HG02840 (cell line): ENCODE data around the gene ZNF362.
A peak's percentile ranks its signal among the peaks of the same experiment; 100 is the strongest.

Experiments
- ATAC-seq: cut with Tn5 transposase; IDR thresholded peaks from one replicate; pipeline ENCODE4 v1.9.1; 2021; ENCODE audit warnings: mild to moderate bottlenecking, moderate library complexity, moderate number of reproducible peaks; ENCODE audit not compliant: unreplicated experiment, low FRiP score

ZNF362 gene

GRCh38 chr1:33341190-33341589 is 84.9 kb downstream of the ZNF362 start:
- ATAC-seq: no peak

GRCh38 chr1:33342041-33342723 is 85.9 kb downstream of the ZNF362 start:
- no peak for ATAC-seq

DNA sequence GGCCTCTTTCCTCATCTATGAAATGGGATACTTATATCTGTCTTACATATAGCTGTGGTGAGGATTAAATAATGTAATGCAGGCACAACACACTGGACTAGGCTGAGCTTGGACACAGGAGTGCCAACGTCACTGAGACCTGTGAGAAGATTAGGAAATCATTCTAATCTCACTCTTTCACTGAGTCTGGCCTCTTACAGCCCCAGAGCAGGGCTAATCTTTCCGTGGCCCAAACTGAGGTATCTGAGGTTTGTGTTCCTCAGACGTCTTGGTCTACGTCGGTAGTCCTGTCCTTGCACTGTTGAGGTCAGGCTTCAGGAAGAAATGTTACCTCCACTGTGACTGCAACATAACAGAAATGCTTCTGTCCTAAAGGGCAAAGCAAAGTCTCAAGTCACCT is 87.2 kb downstream of the ZNF362 start:
- ATAC-seq: no peak

- no peak for ATAC-seq
These were observed 88.7 kb downstream of the ZNF362 start for GRCh38 chr1:33344896-33345560.

DNA sequence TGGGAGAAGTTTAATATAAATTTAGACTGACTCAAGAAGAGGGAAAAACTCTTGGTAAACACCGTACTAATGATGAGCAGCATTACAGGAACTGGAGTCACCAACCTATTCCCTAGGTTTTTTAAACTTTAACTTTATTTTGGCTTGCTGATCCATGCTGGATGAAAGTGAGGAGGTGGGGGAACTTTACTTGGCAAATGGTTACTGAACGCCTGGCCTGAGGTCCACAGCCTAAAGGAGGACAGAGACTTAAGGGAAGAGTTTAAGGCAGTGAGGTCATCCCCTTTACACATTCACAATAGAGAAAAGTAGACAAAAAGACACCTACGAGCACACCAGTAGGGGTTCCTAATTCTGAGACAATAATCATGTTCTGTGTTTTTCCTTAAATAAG is 90.2 kb downstream of the ZNF362 start:
- no peak for ATAC-seq

DNA sequence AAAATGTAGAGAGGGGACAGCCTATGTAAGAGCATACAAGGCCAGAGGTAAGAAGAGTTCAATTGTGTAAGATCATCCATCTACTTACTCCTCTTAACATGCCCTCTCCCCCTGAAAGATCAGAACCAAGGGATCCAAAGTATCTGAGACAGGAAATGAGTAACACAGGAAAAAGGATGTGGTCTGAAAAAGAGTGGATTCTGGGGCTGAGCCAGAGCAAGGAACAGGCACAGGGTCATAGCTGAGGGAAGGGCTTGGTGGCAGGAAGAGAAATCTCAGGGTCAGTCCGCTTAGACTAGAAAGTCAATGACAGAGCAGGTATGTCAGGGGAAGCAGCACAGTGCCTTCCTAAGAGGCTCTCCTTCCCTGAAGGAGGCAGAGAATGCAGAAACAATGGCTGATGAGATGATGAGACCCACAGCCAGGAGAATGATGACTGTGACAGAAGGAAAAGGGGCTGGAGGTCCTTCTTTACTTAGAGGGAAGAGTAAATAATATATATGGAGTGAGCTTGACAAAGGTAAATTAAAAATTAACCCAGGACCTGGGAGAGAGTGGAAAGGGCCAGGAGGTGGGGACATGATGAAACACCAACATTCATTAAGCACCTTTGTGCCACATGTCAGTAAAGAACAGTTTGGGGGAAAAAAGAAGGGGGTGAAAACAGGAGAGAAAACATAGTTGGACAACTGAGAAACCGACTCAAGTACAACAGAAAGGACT is 90.8 kb downstream of the ZNF362 start:
- no peak for ATAC-seq

DNA sequence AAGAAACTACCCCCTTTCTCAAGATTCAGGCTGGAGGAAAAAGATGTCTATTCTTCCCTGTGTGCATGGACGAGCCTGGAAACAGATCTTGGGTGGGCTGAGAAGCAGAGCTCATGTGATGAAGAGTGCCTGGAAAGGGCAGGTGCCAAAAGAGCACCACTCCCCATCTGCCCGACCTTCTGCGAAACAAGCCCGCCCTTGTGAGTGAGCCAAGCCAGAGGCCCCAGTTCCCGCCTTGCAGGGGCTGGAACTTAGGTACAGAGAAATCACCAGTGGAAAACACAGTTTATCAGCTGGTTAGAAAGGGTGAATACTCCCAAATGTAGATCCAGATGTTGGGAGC is 91.3 kb downstream of the ZNF362 start:
- no peak for ATAC-seq

DNA sequence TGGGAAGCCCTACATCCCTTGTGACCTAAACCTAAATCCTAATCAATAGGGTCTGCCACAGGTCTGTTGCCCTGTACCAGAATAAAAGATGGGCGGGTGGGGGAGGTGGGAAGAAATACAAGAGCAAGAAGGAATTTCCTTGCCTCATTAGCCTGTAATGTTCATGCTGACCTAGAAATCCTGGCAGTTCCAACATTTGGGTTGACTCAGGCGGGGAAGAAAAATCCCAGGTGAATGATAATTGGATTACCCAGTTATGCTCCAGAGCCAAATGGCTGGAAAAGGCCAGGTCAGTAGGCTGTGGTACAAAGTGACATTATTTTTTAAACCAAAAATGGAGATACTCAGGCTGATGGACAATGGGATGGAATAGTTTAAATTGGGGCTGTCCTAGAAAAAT is 91.9 kb downstream of the ZNF362 start:
- ATAC-seq: no peak

- no peak for ATAC-seq
These were observed 92.4 kb downstream of the ZNF362 start for GRCh38 chr1:33348676-33349080.

- ATAC-seq: peak; percentile 20
These were observed 92.9 kb downstream of the ZNF362 start for GRCh38 chr1:33349081-33349759.

- ATAC-seq: peak; percentile 88
These were observed 93.7 kb downstream of the ZNF362 start for GRCh38 chr1:33349778-33350610.
